GM23338 (cell line): Measurements from ENCODE around the gene SCGN.

Experiments used
- CREB1 ChIP-seq: fragments of 250-450 bp; sonication (Bioruptor Pico); IDR thresholded peaks from 2 replicates; pipeline ENCODE4 v1.5.0; 2020; ENCODE audit warnings: low read depth, mild to moderate bottlenecking, moderate library complexity
- EZH2 ChIP-seq: fragments of 200-600 bp; sonication (generic); IDR thresholded peaks from one replicate; pipeline ENCODE4 v1.8.0; 2017; ENCODE audit warnings: antibody characterized with exemption, mild to moderate bottlenecking, low read depth; ENCODE audit not compliant: unreplicated experiment
- EZH2phosphoT487 ChIP-seq: fragments of 200-600 bp; sonication (generic); IDR thresholded peaks from one replicate; pipeline ENCODE4 v1.8.1; 2018; ENCODE audit warnings: antibody characterized with exemption; ENCODE audit not compliant: unreplicated experiment
- POLR2AphosphoS5 ChIP-seq: IDR thresholded peaks from 2 replicates; pipeline ENCODE4 v1.6.1; 2016; ENCODE audit warnings: antibody characterized with exemption, low read depth
- REST ChIP-seq: IDR thresholded peaks from one replicate; pipeline ENCODE4 v1.6.1; 2018; ENCODE audit warnings: antibody characterized with exemption; ENCODE audit not compliant: unreplicated experiment
- ZNF331 ChIP-seq: fragments of 250-450 bp; sonication (Bioruptor Pico); IDR thresholded peaks from 2 replicates; pipeline ENCODE4 v1.5.0; 2020; ENCODE audit warnings: low read depth, mild to moderate bottlenecking, moderate library complexity
- TF ChIP-seq, protein P1 (sequence below), 2 experiments: fragments of 200-600 bp in 1 of 2; sonication (generic) in 1 of 2; conservative IDR thresholded peaks; 2 replicates each; pipeline versions ENCODE4 v1.5.1 to v1.6.1; 2016 to 2017; ENCODE audit warnings: antibody characterized with exemption in 2 of 2, low read depth in 2 of 2, mild to moderate bottlenecking in 2 of 2, moderate library complexity in 1 of 2

GRCh38 chr6:25735261-25735660 is 83.2 kb downstream of the SCGN start:
- TF ChIP-seq, protein P1, sequence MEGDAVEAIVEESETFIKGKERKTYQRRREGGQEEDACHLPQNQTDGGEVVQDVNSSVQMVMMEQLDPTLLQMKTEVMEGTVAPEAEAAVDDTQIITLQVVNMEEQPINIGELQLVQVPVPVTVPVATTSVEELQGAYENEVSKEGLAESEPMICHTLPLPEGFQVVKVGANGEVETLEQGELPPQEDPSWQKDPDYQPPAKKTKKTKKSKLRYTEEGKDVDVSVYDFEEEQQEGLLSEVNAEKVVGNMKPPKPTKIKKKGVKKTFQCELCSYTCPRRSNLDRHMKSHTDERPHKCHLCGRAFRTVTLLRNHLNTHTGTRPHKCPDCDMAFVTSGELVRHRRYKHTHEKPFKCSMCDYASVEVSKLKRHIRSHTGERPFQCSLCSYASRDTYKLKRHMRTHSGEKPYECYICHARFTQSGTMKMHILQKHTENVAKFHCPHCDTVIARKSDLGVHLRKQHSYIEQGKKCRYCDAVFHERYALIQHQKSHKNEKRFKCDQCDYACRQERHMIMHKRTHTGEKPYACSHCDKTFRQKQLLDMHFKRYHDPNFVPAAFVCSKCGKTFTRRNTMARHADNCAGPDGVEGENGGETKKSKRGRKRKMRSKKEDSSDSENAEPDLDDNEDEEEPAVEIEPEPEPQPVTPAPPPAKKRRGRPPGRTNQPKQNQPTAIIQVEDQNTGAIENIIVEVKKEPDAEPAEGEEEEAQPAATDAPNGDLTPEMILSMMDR (conservative IDR thresholded peaks at IDR 0.05; ENCODE audit: low read depth in 2 of 2): no peak
- no peak for TF ChIP-seq ZNF331 (CRISPR knock-in tag)
- TF ChIP-seq EZH2: no peak
- no peak for TF ChIP-seq POLR2AphosphoS5
- TF ChIP-seq REST: no peak
- TF ChIP-seq EZH2phosphoT487: no peak
- no peak for TF ChIP-seq CREB1 (CRISPR knock-in tag)
